ENCODE measurements around the gene SLC15A3. TPM values are rescaled to one million over a fixed set of nuclear protein-coding genes. Genes with fewer than 3 reads are reported as not detected.

Gene SLC15A3
- total and polyA plus RNA-seq, 4 donors, result 9.0 to 20.9 (median 16.3) TPM

DNA sequence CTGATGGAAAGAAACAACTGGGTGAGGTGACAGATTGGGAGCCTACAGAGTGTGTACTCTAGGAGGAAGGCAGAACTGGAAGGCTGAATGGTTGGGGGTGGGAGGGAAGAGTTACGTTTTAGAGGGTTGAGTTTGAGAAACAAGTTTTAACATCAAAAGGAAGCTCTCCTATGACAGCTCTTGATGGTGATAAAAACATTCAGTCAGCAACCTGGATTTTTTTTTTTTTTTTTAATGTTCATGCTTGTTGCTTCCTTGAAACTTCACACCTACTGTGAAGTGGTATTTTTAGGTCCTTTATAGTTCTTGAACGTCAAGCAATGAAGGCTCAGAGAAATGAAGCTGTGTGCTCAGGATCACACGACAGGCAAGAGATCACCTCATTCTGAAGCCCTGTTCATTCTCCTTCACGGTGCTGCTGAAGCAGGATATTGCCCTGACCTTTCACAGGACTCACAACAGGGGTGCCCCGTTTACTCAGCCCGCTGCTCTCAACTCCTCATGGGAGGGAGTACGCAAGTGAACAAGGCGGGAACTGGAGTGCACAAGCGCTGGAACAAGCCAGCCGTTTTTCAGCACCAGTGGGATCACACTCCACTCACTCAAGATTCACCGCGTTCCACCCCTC, 39.6 kb downstream of the SLC15A3 start:
- no peak overlapping the region for H3K27ac ChIP-seq (ENCODE audit: low read depth in 1 of 2, low read length in 2 of 2)
- 70% methylated on average over 12 of the region's 12 CpGs for WGBS
- no peak for DNase-seq (ENCODE audit: low spot score)
- TF ChIP-seq GABPA (IDR thresholded peaks at IDR 0.05 in 1 of 2, conservative IDR thresholded peaks at IDR 0.05 in 1 of 2) (no peak), EGR1 (IDR thresholded peaks at IDR 0.05; ENCODE audit: low read depth in 2 of 2) (no peak), REST (IDR thresholded peaks at IDR 0.05) (no peak), FOXA1 (IDR thresholded peaks at IDR 0.05) (no peak), HNF4G (IDR thresholded peaks at IDR 0.05) (no peak), MAX (IDR thresholded peaks at IDR 0.05) (no peak), YY1 (IDR thresholded peaks at IDR 0.05) (no peak), JUND (IDR thresholded peaks at IDR 0.05) (no peak), HNF4A (conservative IDR thresholded peaks at IDR 0.05) (no peak), FOXA2 (IDR thresholded peaks at IDR 0.05) (no peak)
- TF ChIP-seq, protein P1, sequence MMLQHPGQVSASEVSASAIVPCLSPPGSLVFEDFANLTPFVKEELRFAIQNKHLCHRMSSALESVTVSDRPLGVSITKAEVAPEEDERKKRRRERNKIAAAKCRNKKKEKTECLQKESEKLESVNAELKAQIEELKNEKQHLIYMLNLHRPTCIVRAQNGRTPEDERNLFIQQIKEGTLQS (IDR thresholded peaks at IDR 0.05), result no peak
- TF ChIP-seq, protein P2, sequence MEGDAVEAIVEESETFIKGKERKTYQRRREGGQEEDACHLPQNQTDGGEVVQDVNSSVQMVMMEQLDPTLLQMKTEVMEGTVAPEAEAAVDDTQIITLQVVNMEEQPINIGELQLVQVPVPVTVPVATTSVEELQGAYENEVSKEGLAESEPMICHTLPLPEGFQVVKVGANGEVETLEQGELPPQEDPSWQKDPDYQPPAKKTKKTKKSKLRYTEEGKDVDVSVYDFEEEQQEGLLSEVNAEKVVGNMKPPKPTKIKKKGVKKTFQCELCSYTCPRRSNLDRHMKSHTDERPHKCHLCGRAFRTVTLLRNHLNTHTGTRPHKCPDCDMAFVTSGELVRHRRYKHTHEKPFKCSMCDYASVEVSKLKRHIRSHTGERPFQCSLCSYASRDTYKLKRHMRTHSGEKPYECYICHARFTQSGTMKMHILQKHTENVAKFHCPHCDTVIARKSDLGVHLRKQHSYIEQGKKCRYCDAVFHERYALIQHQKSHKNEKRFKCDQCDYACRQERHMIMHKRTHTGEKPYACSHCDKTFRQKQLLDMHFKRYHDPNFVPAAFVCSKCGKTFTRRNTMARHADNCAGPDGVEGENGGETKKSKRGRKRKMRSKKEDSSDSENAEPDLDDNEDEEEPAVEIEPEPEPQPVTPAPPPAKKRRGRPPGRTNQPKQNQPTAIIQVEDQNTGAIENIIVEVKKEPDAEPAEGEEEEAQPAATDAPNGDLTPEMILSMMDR (IDR thresholded peaks at IDR 0.05; ENCODE audit: low read depth, low read length, missing input control), result no peak
- H3K4me3 ChIP-seq (ENCODE audit: low read depth in 1 of 3, low read length in 3 of 3), result no peak overlapping the region
- no peaks in the 10 kb centered on the region for H3K36me3 ChIP-seq (ENCODE audit: control insufficient read depth in 4 of 4, insufficient read depth in 3 of 4, low read depth in 1 of 4, low read length in 3 of 4)
- H3K9ac ChIP-seq (ENCODE audit: low read depth in 1 of 2, low read length in 2 of 2), result no peak overlapping the region
- H3K4me1 ChIP-seq (ENCODE audit: control insufficient read depth in 4 of 4, insufficient read depth in 4 of 4, low read length in 3 of 4), result peaks cover 6 to 24% (median 14%) of the 10 kb centered on the region in 4 donors
- H3K27me3 ChIP-seq (ENCODE audit: control insufficient read depth in 4 of 4, insufficient read depth in 4 of 4, low read length in 3 of 4), result no peaks in the 10 kb centered on the region
- no peaks in the 10 kb centered on the region for H3K9me3 ChIP-seq (ENCODE audit: control insufficient read depth in 4 of 4, low read length in 3 of 4)

DNA sequence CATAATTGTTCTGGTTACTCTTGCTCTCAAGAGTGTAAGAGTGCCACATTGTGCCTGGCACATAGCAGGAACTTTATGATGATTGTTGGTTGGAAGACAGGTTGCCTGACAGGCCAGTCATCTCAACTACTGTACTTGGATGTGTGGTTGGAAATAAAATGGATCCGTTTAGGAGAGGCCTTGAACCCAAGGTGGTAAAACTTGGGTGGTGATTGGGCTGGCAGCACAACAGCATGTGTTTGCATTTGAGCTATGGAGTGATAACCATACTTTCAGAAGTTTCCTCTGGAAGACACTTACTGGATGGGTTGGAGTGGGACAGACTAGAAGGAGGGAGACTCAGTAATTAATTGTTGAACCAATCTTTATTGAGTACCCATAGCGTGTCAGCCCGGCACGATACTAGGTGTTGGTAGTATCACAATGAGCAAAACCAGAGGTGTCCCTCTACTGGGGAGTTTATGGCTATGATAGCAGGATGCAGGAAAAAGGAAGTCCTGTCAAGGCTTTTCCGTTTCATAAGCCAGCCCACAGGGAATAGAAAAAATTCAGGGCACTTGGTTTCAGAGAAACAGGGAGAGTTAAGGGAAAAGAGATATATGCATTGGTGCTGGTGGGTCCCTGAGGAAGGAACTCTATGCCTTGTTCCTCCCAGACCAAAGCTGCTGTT, 41.1 kb downstream of the SLC15A3 start:
- H3K4me1 ChIP-seq (ENCODE audit: control insufficient read depth in 4 of 4, insufficient read depth in 4 of 4, low read length in 3 of 4), result peaks cover 8 to 33% (median 16%) of the 10 kb centered on the region in 4 donors
- TF ChIP-seq HNF4G (IDR thresholded peaks at IDR 0.05), result no peak
- TF ChIP-seq JUND (IDR thresholded peaks at IDR 0.05), result no peak
- TF ChIP-seq RAD21 (IDR thresholded peaks at IDR 0.05), result no peak
- TF ChIP-seq RXRA (IDR thresholded peaks at IDR 0.05), result no peak
- no peak for TF ChIP-seq FOXA1 (IDR thresholded peaks at IDR 0.05)
- TF ChIP-seq REST (IDR thresholded peaks at IDR 0.05), result no peak
- TF ChIP-seq HNF4A (conservative IDR thresholded peaks at IDR 0.05), result no peak
- TF ChIP-seq NR2F2 (IDR thresholded peaks at IDR 0.05), result no peak
- TF ChIP-seq MAX (IDR thresholded peaks at IDR 0.05), result no peak
- TF ChIP-seq, protein P2 (IDR thresholded peaks at IDR 0.05; ENCODE audit: low read depth, low read length, missing input control), result no peak
- no peak for TF ChIP-seq YY1 (IDR thresholded peaks at IDR 0.05)
- no peak for TF ChIP-seq EGR1 (IDR thresholded peaks at IDR 0.05; ENCODE audit: low read depth in 2 of 2)
- no peak for TF ChIP-seq FOXA2 (IDR thresholded peaks at IDR 0.05)
- TF ChIP-seq SP1 (IDR thresholded peaks at IDR 0.05), result no peak
- TF ChIP-seq, protein P1 (IDR thresholded peaks at IDR 0.05), result no peak
- no peak overlapping the region for H3K4me3 ChIP-seq (ENCODE audit: low read depth in 1 of 3, low read length in 3 of 3)
- no peaks in the 10 kb centered on the region for H3K9me3 ChIP-seq (ENCODE audit: control insufficient read depth in 4 of 4, low read length in 3 of 4)
- no peak for DNase-seq (ENCODE audit: low spot score)
- WGBS, result 61% methylated on average over 5 of the region's 5 CpGs
- H3K27me3 ChIP-seq (ENCODE audit: control insufficient read depth in 4 of 4, insufficient read depth in 4 of 4, low read length in 3 of 4), result no peaks in the 10 kb centered on the region
- no peak overlapping the region for H3K27ac ChIP-seq (ENCODE audit: low read depth in 1 of 2, low read length in 2 of 2)
- H3K36me3 ChIP-seq (ENCODE audit: control insufficient read depth in 4 of 4, insufficient read depth in 3 of 4, low read depth in 1 of 4, low read length in 3 of 4), result no peaks in the 10 kb centered on the region
- H3K9ac ChIP-seq (ENCODE audit: low read depth in 1 of 2, low read length in 2 of 2), result no peak overlapping the region
